Activated naive CD4-positive, alpha-beta T cell treated with anti-CD3 and anti-CD28 coated beads, Interleukin-2, amount 50 U/mL, for 72 hours (primary cell): ENCODE measurements around the gene ZDHHC22. TPM values are rescaled to one million over a fixed set of nuclear protein-coding genes. Genes with fewer than 3 reads are reported as not detected.

Experiments used
- ATAC-seq, 2 donors: fragments of 150-1000 bp; cut with Tn5 transposase; 2 replicates each; pipeline ENCODE4 v1.10.0; 2021; ENCODE audit warnings: mild to moderate bottlenecking in 2 of 2, moderate library complexity in 2 of 2
- DNase-seq, 2 donors: peaks; one replicate each; pipeline ENCODE4 v3.0.0; 2021 to 2022; ENCODE audit warnings: low spot score in 2 of 2
- H3K27ac Mint-ChIP-seq, 2 donors: one replicate each; pipeline ENCODE4 v1.8.0; 2022; ENCODE audit warnings: mild to moderate bottlenecking in 2 of 2, mixed read lengths in 2 of 2
- H3K36me3 Mint-ChIP-seq, 2 donors: one replicate each; pipeline ENCODE4 v1.8.0; 2022; ENCODE audit warnings: mixed read lengths in 2 of 2
- H3K9me3 Mint-ChIP-seq, 2 donors: one replicate each; pipeline ENCODE4 v1.8.0; 2022; ENCODE audit warnings: mixed read lengths in 2 of 2
- total RNA-seq, 2 donors: library from RNA; stranded (reverse); gene quantifications; one replicate each; pipeline ENCODE4 v1.2.3, GENCODE V29; 2022

Gene ZDHHC22
- total RNA-seq, 2 donors from 2014 or later = not detected

- Mint-ChIP-seq H3K27ac (peak overlapping the region in 1 of 2 donors; percentile 0), H3K36me3 (peaks cover 0 to 9% of the 10 kb centered on the region in 2 donors), H3K9me3 (peaks cover 7 to 8% of the 10 kb centered on the region in 2 donors)
- ATAC-seq (no peak), DNase-seq (no peak)
Measured at GRCh38 chr14:77082356-77082755, 59.2 kb downstream of the ZDHHC22 start.

Other genes starting within 250 kb of the ZDHHC22 start
- 10 to 100 TPM; 26.6 to 85.4 TPM for gene IRF2BPL, start 113.1 kb downstream of the ZDHHC22 start, total RNA-seq
- gene CIPC, start 43.5 kb downstream of the ZDHHC22 start, total RNA-seq = 1 to 10 TPM; 5.4 to 9.6 TPM
- gene TMEM63C, start 40.0 kb upstream of the ZDHHC22 start, total RNA-seq = 1 to 10 TPM in 1 of 2 donors, under 1 TPM in 1; 0.32 to 1.1 TPM
- not detected for gene NGB, start 129.4 kb upstream of the ZDHHC22 start, total RNA-seq
- 10 to 100 TPM; 15.5 to 18.0 TPM for gene POMT2, start 179.1 kb upstream of the ZDHHC22 start, total RNA-seq
- gene GSTZ1, start 179.2 kb upstream of the ZDHHC22 start, total RNA-seq = 10 to 100 TPM; 13.9 to 22.2 TPM
- 10 to 100 TPM; 15.2 to 32.9 TPM for gene TMED8, start 235.3 kb upstream of the ZDHHC22 start, total RNA-seq
- under 1 TPM; 0.20 to 0.27 TPM for gene SAMD15, start 235.6 kb upstream of the ZDHHC22 start, total RNA-seq